Progenitor cell of endocrine pancreas (in vitro differentiated cells): Measurements from ENCODE around the gene NDRG4. TPM values are rescaled to one million over a fixed set of nuclear protein-coding genes. Genes with fewer than 3 reads are reported as not detected.

Experiments
- DNase-seq: peaks from one replicate; pipeline ENCODE4 v3.0.0; 2021; ENCODE audit warnings: low spot score; ENCODE audit not compliant: unreplicated experiment
- H3K27ac Mint-ChIP-seq: 2 replicates; pipeline ENCODE4 v1.8.0; 2021; ENCODE audit warnings: mild to moderate bottlenecking, moderate library complexity, mixed read lengths
- H3K27me3 Mint-ChIP-seq: 2 replicates; pipeline ENCODE4 v1.8.0; 2021; ENCODE audit warnings: mixed read lengths
- H3K36me3 Mint-ChIP-seq: 2 replicates; pipeline ENCODE4 v1.8.0; 2022; ENCODE audit warnings: mixed read lengths; ENCODE audit not compliant: insufficient read depth
- H3K4me1 Mint-ChIP-seq: 2 replicates; pipeline ENCODE4 v1.8.0; 2021; ENCODE audit warnings: low read depth, mixed read lengths
- H3K4me3 Mint-ChIP-seq: 2 replicates; pipeline ENCODE4 v1.8.0; 2021; ENCODE audit warnings: low read depth, mild to moderate bottlenecking, moderate library complexity, mixed read lengths
- H3K9me3 Mint-ChIP-seq: 2 replicates; pipeline ENCODE4 v1.8.0; 2021; ENCODE audit warnings: low read depth, mixed read lengths
- total RNA-seq: library from RNA; stranded (reverse); gene quantifications from 2 replicates; pipeline ENCODE4 v1.2.1, GENCODE V29; 2021
- TF ChIP-seq, protein P1 (sequence below): fragments of 200-600 bp; sonication (generic); IDR thresholded peaks from one replicate; pipeline ENCODE4 v1.5.0; 2021; ENCODE audit warnings: antibody characterized with exemption, mild to moderate bottlenecking; ENCODE audit not compliant: unreplicated experiment

NDRG4 gene
- total RNA-seq, 1 donor from 2014 or later = 25.7 TPM

DNA sequence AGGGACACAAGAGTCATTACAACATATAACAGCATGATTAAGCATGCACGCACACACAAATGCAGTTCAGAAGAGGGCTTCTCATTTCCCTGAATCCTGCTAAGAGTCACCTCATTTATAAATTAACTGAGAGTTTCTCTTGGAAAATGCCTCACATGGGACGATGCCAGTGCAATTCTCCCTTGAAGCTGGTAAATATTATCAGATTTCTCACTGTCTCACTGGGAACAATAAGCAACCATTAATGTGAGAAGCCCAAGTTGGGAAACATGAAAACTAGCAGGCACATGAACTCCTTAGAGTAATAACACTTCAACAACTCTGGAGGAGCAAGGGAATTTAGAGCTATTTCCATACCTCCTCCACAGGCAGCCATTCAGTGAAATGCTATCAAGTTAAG is 41.8 kb downstream of the NDRG4 start:
- H3K4me3 Mint-ChIP-seq = no peak overlapping the region
- H3K36me3 Mint-ChIP-seq = peaks cover 43% of the 10 kb centered on the region
- H3K27me3 Mint-ChIP-seq = no peaks in the 10 kb centered on the region
- DNase-seq = no peak
- TF ChIP-seq, protein P1, sequence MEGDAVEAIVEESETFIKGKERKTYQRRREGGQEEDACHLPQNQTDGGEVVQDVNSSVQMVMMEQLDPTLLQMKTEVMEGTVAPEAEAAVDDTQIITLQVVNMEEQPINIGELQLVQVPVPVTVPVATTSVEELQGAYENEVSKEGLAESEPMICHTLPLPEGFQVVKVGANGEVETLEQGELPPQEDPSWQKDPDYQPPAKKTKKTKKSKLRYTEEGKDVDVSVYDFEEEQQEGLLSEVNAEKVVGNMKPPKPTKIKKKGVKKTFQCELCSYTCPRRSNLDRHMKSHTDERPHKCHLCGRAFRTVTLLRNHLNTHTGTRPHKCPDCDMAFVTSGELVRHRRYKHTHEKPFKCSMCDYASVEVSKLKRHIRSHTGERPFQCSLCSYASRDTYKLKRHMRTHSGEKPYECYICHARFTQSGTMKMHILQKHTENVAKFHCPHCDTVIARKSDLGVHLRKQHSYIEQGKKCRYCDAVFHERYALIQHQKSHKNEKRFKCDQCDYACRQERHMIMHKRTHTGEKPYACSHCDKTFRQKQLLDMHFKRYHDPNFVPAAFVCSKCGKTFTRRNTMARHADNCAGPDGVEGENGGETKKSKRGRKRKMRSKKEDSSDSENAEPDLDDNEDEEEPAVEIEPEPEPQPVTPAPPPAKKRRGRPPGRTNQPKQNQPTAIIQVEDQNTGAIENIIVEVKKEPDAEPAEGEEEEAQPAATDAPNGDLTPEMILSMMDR = no peak
- no peaks in the 10 kb centered on the region for H3K9me3 Mint-ChIP-seq
- H3K27ac Mint-ChIP-seq = no peak overlapping the region
- peaks cover 6% of the 10 kb centered on the region for H3K4me1 Mint-ChIP-seq

DNA sequence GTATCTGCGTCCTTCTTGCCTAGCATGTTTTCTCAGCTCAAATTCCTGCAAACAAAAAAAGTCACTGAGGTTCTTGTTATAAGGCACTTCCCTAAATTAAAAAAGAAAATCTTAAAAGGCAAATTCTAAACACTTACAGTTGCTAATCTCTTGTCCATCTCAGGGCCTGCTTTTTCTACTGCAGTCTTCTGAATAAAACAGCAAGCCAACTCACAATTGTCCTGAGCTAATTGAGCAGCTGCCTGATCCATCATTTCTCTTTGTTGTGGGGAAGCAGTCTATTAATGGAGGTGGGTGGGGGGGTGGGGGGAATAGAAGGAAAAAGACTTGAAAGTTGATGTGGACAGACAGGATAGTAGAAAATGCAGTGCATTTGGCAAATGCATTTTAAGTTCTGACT is 42.3 kb downstream of the NDRG4 start:
- H3K27ac Mint-ChIP-seq = no peak overlapping the region
- H3K27me3 Mint-ChIP-seq = no peaks in the 10 kb centered on the region
- DNase-seq = no peak
- TF ChIP-seq, protein P1 = no peak
- peaks cover 6% of the 10 kb centered on the region for H3K4me1 Mint-ChIP-seq
- H3K36me3 Mint-ChIP-seq = peaks cover 44% of the 10 kb centered on the region
- H3K4me3 Mint-ChIP-seq = no peak overlapping the region
- no peaks in the 10 kb centered on the region for H3K9me3 Mint-ChIP-seq

DNA sequence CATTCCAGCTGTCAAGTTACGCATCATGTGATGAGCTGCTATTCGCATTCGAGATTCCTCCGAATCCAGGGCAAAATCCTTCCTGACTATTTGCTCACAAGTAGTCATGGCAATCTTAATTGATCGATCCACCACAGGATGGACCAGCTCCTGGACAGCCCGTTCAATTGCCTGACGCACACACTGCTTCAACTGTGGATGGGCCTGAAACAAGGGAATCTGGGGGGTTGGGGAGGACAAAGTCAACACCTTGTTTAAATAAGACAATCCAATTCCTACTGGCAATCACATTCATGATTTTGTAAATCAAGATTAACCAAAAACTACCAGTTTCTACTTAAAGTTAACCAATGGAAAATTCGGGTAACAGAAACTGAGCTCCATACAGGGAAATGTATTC is 43.7 kb downstream of the NDRG4 start:
- Mint-ChIP-seq H3K36me3 (peaks cover 34% of the 10 kb centered on the region), H3K4me1 (peaks cover 6% of the 10 kb centered on the region), H3K9me3 (no peaks in the 10 kb centered on the region), H3K27me3 (no peaks in the 10 kb centered on the region), H3K27ac (no peak overlapping the region), H3K4me3 (no peak overlapping the region)
- no peak for DNase-seq
- TF ChIP-seq, protein P1 = no peak

DNA sequence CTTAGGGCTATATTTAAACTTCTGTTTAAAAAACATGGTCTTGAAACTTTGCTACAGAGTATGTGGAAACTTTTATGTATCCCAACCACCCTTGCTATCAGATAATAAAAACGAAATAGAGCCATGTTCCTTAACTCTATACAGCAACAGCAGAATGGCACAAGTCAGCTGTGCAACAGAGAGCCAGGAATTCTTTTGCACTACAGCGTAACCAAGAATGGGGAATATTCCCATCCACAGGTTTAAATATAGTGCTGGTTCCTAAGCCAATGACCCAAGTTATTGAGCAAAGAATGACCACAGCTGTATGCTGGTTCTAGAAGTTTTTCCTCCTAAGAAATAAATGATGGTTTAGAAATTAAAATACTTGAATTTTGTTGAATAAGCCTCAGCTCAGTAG is 48.4 kb downstream of the NDRG4 start:
- TF ChIP-seq, protein P1 = no peak

DNA sequence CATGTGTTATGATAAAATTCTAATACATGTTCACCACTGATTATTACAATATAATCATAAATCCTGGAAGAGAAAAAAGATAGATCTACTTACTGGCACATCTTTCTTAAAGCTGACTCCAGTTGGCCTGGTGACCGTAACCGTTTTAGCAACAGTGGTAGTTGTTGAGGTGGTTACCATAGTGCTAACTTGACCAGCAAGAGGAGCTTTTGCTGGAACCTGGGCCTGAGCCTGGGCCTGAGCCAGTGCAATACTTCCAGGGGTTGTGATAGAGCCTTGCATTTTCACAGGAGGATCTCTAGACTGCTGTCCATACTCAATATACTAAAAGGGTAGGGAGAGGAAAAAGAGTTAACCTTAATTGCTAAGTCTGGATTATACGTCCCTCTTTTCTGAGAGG is 51.6 kb downstream of the NDRG4 start:
- Mint-ChIP-seq H3K36me3 (peaks cover 20% of the 10 kb centered on the region), H3K27ac (no peak overlapping the region), H3K4me3 (no peak overlapping the region), H3K9me3 (no peaks in the 10 kb centered on the region), H3K27me3 (no peaks in the 10 kb centered on the region), H3K4me1 (no peaks in the 10 kb centered on the region)
- TF ChIP-seq, protein P1 = no peak
- no peak for DNase-seq

More for the DNA sequence above, 48.4 kb downstream of the NDRG4 start:
- Mint-ChIP-seq H3K4me1 (peaks cover 6% of the 10 kb centered on the region), H3K27ac (no peak overlapping the region), H3K9me3 (no peaks in the 10 kb centered on the region), H3K36me3 (peaks cover 22% of the 10 kb centered on the region), H3K4me3 (no peak overlapping the region), H3K27me3 (no peaks in the 10 kb centered on the region)
- DNase-seq = no peak
